Activated CD8-positive, alpha-beta memory T cell treated with anti-CD3 and anti-CD28 coated beads, Interleukin-2, amount 50 U/mL, for 1 hour (primary cell): ENCODE measurements around the gene USP24.
"Not testable (repeated sequence)": the region's sequence is repeated elsewhere in the genome, so short reads cannot be mapped to it uniquely, and the experiment has no call there.

Experiments
- DNase-seq: peaks from one replicate; pipeline ENCODE4 v3.0.0-alpha.2; 2020; ENCODE audit errors: extremely low read depth

USP24 gene

DNA sequence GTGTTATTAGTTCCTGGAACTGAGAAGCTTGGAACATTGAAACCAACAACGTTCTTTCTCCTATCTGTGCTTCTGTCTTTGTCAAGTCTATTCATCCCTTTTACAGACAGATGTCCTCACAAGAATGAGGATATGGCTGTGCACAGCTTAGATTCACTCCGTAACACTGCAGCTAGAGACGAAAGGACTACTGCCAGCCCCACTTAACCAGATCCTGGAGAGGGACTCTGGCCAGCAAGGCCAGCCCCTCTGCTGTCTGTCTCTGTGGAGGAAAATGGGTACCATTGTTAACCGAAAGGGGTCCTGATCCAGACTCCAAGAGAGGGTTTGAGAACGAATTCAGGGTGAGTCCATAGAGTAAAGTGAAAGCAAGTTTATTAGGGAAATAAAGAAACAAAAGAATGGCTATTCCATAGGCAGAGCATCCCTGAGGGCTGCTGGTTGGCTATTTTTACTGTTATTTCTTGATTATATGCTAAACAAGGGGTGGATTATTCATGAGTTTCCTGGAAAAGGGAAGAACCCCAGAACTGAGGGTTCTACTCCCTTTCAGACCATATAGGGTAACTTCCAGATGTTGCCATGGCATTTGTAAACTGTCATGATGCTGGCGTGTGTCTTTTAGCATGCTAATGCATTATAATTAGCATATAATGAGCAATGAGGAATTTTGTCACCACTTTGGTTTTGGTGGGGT, 17.4 kb upstream of the USP24 start:
- DNase-seq = no peak

DNA sequence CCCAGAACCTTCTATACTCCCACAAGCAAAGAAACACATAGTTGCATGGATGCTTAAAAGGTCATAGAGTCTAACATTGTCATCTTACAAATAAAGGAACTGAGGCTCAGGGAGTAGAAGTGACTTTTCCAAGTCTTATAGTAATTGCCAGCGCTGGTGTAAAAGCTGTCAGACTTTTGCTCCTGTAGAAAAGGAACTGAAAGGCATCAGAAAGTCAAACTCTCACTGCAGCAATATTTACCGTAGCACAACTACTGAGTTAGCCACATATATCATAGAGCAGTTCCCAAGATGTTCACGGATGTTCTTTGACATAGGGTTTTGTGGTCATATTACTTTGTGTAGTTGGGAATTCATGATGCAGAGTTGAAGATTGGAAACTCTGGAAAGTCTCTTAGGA, 16.6 kb upstream of the USP24 start:
- no peak for DNase-seq

DNA sequence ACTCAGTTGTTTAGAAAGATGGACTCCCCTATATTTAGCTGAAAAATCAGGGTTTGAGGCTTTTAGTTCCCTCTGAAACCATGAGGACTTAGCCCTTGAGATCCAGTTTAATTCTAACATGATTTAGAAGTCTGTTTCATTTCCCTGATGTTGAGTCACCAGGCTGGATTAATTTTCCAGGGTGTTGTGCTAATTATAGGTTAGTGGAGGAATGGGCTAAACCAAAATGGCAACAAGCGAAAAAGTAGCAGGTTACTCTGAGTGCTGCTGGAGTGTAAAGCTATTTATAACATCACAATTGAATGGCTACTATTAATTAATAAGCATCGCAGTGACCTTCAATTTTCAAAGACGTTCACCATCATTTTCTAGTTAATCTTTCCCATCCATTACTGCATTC, 15.5 kb upstream of the USP24 start:
- no peak for DNase-seq

DNA sequence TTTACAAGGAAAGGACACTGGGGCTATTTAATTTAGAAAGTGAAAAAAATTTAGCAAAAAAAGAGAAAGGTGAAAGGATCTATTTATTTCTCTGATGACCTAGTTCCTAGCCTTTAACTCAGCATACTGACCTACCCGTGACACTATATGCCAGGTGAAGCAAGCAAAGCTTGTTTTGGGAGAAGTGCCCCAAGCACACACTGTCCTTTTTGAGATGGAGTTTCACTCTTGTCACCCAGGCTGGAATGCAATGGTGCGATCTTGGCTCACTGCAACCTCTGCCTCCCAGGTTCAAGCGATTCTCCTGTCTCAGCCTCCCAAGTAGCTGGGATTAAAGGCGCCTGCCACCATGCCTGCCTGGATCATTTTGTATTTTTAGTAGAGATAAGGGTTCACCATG, 14.6 kb upstream of the USP24 start:
- DNase-seq = not testable (repeated sequence)

DNA sequence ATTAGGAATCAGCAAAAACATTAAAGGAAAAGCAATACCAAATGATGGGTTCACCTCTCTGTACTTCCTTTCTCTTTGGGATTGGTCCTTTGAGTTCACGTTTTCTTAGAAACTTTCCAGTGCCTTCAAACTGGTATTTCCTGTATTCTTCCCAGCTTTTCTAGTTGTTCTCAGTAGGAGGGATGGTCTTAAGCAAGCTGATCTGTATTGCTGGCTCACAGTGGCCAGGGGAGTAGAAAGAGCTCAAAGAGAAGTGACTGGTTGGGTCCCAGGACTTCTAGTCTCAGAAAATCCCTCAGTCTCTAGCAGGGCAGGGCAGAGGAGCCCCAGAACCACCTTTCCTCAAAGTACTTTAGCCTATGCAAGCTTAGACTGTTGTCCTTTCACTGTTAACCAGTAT, 10.1 kb upstream of the USP24 start:
- no peak for DNase-seq

DNA sequence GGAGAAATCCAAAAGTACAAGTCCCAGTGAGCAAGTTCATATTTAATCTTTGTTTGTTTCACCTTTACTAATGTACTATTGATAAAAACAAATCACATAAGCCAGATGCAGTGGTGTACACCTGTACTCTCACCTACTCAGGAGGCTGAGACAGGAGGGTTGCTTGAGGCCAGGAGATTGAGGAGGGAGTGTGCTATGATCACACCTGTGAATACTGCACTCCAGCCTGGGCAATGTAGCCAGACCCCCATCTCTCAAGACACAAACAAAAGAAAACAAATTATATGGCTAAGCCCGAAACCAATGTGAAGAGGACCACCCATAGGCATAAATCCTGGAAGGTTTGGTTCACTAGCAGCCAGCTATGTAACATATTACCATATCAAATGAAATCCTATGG, 9.6 kb upstream of the USP24 start:
- DNase-seq = no peak

DNA sequence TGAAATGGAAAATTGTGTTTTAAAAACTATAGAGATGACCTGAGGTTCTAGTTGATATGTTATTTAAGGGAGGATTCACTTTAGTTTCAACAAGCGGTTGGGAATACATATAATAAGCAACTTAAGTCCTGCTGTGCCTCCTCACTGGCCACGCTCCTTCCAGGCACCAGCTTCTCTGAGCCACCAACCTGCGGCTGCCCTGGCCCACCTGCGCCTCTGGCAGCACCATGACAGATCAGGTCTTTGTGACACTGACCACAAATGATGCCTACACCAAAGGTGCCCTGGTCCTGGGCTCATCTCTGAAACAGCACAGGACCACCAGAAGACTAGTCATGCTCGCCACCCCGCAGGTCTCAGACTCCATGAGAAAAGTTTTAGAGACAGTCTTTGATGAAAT, 7.0 kb upstream of the USP24 start:
- DNase-seq = no peak

DNA sequence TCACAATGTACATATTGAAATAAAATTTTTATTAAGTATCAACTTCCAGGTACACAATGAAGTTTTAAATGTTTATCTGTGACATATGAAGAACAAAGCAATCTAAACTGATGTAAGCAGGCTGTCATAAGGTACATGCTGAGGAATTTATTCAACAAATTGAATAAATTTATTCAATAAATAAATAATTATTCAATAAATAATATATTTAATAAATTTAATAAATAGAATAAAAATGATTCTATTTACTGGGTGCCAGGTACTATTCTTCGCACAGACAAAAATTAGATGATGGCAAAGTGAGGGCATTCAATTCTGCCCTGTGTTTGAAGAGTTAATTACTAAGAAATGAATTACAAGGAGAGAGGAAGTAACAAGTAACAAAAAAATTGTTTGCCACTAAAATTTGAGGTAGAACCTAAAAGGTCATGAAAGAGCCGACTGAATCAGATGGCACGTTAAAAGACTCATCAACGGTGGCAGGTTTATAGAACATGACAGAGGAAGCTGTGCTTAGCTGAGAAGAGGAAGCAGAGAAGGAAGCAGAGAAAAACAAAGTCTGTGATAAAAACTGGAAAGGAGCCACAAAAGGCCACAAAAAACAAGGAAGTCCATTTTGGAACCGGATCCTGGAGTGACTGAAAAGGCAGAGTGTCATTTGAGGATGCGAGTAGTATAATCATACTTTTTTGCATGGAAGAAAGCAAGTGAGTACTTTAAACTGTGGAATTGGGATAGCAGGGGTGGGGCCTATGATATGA, 2.2 kb upstream of the USP24 start:
- no peak for DNase-seq

DNA sequence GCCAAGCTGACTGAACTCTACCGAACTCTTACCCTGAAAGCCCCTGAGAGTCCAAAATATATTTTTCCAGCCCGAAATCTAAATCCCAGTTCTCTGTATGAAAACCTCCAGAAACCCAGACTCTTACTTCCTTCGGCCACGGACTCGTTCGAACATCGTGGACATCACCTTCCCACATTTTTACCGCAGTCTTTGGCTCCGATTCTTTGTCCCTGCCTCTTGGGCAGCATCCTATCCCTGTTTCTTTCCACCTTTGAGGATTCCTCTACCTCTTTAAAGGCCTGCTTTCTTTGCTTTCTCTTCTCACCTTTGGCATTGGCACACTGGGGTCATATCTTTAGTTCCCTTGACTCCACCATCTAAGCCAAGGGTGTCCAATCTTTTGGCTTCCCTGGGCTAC, 932 bp upstream of the USP24 start:
- no peak for DNase-seq

DNA sequence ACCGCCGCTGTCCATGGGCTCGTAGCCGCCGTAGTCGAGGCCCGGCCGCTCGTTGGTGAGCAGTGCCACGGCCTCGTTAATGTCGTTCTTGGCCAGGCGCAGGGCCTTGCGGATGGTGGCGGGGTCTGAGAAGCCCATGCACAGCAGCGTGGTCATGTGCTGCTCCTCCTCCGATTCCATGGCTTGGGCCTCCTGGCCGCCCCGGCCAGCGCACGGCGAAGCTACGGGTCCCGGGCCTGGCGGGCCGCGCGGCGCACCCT, 300 bp downstream of the USP24 start:
- no peak for DNase-seq

DNA sequence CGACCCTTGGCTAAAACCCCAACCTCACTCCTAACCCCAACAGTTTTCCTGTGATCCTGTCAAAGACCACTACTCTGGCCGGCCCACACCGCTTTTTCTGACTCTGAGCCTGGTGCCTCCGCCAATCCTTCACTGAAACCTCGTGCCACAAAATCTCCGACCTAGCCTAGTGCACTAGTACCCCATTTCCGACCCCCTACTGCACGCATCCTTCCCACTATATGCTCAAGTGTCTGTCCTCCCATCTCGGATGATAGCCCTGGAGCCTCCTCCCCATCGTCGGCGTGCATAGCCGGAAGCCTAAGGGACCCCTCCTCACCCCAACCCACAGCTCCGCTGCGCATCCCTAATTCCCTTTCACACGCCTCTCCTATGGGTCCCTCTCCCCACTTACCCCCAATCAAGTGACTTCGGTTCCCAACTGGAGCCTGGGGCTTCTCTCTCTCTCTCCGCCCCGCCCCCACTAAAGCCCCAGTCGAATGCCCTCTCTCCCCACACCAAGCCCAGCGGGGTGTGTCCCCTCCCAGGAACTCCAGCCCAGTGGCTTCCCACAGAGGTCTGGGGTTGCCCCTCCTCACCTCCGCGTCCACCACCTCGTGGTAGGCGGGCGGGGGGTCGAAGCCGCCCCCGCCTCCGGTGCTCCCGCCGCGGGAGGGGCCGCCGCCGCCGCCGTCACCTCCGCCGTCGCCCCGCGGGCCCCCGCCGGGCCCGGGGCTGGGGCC, 791 bp downstream of the USP24 start:
- DNase-seq = no peak

DNA sequence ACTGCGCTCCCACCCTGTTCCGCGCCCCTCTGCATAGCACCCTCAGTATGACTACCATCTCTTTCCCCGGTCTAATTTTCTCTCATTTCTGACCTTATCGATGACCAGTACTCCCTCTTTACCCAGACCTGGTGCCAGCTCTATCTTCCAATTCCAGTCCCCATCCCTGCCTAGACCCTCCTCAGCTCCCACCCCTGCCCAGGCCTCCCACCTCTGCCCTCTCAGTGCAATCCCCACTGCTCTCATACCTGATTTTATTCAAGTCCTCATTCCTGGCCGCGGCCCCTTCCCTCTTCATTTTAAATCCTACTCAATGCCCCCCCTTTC, 1.3 kb downstream of the USP24 start:
- DNase-seq = no peak

DNA sequence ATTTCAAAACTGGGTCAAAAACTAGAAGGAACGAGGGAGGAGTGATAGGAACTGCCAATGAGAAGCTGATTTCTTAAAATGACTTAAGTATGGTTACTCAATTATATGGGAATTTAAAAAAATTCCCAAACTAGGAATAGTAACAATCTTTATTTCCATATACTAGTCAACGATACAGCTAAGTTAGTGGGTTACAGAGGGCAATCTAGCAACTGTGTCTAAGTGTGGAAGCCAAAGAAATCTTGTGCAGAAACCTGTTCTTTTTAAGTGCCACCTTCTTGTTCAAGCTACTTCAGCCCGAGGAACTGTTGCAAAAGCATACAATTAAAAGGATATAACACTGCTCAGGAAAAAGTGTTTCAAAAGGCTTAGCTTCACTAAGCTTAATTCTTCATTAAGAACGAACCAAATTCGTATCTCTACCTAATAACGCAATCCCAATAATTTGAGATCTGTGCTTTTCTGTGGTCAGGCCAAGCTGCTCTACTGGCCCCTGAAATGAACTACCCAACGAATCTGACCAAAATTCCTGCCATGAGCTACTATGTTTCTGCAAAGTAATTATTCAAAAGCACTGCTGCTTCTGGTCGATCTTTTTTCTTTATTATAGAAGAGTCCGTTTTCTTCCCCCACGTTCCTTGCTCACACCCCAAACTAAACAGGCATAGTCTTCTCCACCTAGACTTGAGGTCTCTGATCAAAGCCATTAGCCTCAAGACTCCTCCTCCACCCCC, 1.8 kb downstream of the USP24 start:
- DNase-seq = no peak

DNA sequence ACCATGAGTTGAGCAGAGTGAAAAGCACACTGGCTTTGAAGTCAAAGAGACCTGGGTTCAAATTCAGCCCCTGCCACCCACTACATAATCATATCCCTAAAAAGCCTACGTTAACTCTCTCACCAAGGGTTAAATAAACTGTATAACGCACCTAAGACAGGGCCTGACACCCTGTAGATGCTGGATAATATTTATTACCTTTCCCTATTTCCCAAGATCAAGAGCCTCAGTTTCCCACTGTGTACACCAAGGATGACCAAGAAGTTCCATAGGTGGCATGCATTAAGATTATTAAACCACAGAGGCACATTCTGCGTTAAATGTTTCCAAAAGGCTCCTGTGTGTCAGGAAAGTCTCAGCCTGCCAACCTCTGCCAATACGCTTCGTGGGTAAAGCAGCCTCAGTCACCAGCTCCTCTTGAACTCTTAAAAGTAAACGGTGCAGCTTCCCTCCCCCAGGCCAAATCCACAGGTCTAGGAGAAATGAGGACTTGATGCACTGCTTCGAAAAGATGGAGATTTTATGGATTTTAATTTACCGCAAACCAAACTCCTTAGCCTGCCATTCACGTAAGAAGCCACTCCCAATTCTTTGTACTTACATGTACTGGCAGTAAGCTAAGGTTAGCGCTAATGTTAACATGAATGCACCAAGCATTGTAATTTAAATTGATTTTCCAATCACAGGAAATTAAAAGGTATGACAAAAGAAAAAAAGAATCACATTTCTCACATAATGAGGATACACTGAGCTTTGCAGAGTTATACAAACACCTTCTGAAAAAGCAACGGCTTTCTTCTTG, 2.6 kb downstream of the USP24 start:
- DNase-seq = no peak

DNA sequence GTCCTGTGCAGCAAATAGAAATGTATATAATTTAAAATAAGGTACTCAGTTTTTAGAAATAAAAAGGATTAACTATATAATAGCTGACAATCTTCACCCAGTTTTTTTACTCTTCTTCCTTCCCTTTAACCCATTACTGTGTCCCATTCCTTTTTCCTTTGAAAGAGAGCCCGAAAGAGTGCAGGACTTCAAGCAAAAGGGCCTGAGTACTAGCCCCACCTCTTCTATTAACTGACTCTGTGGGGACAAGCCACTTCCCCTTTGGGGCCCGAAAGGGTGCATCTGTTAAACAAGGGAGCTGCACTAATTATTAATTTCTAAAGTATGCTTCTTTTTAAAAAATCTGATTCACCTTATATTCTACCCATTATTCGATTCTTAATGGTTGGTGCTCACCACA, 3.3 kb downstream of the USP24 start:
- DNase-seq = no peak

DNA sequence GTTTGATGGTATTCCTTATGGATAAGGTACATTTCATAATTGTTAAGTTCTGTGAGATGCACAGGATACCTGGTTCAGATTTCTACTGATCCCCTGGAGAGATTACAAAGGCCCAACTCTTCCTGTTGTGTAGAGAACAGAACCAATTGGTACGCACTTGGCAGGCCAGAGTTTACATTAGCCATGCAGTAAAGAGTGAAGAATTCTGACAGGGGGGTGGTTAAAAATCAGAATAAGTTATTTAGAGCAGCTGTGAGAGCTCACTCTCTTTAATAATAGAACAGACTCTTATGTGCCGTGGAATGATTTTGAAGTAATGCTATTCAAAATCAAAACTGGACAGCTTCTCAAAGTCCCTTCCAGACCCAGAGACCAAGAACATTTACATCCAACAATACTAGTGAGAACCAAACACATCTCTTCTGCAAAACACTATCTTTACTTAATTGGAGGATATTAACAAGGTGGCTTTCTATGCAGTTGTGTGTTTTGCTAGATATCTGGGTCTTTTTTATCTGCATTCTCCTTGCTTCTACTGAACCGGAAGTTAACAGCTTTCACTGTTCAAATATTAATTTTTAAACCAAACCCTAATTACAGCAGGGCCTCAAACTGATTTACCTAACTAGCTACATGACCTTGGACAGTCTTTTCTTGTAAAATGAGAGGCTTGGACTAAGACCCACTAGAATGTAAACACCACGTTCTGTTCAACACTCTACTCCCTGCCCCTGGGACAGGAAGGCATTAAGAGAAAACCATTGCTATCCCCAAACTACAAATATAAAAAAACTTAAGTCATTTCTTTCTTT, 4.0 kb downstream of the USP24 start:
- DNase-seq = no peak

DNA sequence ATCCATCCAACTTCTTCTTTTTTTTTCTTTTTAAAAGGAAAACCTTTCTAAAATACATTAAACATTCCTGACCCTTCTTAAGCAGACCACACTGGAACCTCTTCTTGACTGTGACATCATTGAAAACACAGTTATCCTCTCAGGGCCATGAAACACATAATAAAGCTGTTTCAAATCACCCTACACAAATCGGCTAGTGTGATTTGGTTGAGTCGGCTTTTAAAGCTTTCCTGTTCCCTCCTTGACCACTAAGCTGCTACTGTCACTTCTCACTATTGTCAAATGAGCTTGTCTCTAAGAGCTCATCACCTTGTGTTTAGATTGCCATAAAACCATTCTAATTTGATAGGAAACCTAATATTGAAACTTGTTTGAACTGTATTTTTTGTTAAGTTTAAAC, 5.9 kb downstream of the USP24 start:
- DNase-seq = no peak

DNA sequence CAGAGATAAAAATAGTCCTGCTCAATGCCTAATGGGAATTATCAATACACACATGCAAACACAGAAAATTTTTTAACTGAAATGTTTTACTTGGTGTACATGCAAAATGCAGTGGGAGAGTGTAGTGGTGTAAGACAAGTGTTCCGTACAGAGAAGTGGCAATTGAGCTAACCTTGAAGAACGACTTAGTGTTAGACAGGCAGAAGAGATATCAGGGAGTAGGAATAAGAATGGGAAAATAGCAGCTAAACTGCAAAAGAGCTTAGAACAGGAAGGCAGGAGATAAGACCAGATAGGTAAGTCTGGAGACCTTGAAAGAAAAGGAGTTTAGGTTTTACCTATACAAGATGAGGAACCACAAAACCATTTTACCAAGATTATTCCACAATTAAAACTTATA, 9.0 kb downstream of the USP24 start:
- no peak for DNase-seq

DNA sequence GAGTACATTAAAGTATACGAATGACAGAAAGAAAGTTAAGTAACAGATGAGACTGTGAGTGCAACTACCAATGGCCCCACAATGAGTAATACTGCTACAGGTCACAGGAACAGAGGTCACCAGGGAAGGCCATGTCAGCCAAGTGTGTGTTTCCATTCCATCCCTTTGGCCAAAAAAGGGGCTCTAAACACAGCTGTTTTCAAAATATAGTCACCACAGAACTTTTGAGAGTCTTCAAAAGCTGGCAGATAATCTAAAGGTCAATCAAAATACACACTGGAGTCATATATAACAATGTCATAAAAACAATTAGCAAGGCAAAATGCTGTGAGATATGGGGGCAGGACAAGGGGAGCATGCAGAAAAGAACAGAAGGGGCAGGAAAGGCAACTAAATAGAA, 10.2 kb downstream of the USP24 start:
- DNase-seq = no peak

DNA sequence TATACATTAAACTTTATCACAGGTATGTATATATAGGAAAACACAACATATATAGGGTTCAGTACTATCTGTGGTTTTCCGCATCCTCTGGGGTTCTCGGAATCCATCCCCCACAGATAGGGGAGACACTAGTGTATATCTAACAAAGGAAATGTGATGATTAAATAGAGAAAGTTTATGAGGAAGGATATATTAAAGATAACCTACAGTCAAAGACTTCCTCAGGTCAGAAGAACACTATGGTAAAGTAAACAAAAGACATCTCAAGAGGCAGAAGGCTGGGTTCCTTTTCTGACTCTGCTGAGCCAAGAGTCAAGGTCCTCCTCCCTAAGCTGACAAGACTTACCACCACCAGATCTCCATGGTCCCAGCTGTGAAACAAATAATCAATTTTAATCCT, 12.1 kb downstream of the USP24 start:
- DNase-seq = no peak

DNA sequence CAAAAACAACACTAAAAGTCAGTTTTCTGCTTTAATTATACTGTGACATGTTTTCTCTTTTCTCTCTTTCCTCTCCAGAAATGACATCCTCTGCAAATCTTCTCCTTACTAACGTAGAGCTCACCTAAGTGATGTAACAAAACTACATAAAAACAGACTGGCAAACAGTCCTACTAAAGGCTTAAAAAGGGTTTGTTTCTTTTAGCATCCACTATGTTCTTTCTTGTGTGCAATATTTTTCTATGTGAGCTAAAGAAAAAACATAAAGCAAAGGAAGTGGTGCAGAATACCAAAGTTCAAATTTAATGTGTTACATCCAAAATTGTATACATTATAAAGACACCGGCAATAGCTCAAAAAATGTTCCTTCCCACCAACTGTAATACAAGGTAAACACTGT, 14.5 kb downstream of the USP24 start:
- DNase-seq = no peak
